Measurements from ENCODE around the gene DPEP3. TPM values are rescaled to one million over a fixed set of nuclear protein-coding genes. Genes with fewer than 3 reads are reported as not detected.

DPEP3 gene
- polyA plus RNA-seq, 5 donors: 0.05 TPM; not detected in 4

DNA sequence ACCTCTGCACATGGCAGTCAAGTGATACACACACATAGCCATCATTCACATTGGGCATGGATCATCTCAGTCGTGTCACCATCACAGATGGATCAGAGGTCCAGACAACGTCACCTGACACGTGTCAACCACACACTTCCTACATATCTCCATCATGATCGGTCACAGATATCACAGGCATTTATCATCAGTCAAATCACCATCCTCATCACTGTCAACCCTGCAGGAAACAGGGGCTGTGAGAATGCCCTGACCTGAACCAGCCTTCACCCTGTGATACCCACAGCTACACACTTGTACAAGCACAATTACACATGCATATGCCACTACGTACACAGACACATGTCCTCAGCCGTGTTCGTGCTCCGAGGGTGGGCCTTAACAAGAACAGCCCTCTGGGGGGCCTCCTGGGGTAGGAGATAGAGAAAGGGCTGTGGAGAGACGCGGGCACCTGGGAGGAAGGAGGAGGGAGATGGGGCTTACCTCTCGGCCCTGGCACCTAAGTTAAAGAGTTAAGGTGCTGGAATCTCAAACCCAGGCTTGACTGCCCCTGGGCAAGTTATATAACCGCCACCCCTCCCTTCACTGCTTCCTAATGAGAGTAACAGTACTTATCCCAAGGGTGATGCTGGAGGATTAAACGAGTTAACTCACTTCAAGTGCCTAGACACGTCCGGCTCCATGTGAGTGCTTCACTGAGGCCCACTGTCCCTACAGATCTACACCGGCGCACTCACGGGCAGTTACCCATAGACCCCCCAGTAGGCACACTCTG is 12.9 kb downstream of the DPEP3 start:
- DNase-seq: no peak

DNA sequence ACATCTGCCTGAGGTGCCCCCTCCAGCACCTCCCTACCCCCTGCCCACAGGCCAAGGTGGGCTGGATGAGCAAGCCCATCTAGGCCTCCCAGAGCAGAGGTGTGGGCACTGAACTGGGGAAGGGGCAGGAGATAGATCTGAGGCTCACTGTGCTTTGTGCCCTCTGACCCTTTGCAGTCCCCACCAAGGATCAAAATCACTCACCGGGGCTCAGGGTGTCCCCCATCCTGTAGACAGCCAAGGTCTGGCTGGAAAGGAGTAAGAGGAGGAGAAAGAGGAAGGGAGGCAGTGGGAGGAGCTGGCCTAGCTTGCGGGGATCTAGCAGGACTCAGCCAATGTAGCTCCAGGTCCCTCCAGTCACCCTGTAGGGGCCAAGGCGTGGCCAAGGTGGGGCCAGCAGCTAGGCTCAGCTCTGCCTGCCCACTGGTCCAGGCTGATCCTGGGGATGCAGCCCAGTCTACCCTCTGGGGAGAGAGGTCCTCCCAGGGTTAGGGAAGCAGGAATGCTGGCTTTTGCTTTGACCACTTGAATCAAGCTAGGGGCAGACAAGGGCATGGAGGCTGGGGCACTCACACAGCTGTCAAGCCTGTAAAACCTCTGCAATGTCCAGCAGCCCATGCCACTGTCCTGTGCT is 13.6 kb downstream of the DPEP3 start:
- no peak for DNase-seq

DNA sequence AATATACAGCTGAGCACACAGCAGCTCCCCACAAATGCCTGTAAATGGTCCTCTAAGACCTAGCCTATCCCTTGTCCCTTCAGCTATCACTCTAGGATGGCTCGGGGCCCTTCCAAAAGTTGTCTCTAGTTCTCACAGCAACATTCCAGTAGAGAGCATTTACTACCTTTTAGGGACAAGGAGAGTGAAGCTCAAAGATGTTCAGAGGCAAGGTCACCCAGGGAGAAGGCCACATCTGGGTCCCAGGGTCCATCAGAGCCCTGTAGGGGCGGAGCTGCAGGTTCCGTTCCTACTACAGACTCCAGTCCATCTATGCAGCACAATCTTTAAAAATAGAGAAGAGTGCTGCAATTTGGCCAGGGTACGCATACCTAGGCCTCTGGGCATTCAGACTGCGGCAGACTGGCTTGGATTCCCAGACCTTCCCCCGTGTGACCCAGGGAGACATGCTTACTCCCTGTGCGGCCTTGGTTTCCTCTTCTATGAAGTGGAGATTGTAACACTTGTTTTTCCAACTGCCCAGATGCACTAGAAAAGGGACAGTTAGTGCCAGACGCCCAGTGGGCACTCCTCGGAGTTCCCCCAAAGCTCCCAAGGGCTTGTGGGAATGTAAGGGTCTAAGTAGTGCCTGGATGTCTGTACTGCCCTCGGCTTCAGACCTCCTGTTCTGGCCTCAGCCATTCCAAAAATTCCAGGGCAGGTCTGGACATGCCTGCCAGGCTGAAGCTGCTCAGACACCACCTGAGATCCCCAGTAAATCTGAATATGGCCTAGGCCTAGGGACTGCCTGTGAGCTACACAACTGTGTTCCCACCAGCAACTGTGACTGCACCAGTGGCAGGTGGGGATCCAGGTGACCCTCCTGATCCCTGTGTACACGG is 14.4 kb downstream of the DPEP3 start:
- no peak for DNase-seq

DNA sequence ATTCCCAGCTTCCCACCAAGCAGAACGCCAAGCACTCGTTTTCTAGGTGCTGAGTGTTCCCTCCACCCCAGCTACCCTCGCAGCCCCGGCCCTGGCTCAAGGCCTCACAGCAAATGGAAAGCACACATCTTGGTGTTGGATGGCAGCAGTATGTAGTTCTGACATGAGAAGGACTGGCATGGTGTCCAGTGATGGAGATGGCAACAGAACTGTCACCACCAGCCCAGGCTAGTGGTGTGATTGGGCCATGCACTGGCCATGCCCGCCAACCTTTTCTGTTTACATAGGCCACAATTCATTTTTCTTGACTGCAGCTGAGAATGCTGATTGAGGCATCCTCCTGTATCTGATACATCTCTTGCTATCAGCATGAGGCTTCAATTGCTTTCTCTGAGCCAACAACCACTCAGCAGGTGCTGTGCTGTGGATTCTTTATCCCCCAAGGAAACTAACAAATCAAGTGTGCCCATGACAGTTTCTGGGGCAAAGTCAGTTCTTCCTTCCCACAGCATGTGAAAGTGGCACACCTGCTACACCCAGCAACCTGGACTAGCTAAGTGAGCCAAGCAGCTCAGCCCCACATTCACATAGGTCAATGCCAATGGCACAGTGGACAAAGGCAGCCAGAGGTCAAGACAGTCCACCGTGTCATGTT is 15.7 kb downstream of the DPEP3 start:
- no peak for DNase-seq

DNA sequence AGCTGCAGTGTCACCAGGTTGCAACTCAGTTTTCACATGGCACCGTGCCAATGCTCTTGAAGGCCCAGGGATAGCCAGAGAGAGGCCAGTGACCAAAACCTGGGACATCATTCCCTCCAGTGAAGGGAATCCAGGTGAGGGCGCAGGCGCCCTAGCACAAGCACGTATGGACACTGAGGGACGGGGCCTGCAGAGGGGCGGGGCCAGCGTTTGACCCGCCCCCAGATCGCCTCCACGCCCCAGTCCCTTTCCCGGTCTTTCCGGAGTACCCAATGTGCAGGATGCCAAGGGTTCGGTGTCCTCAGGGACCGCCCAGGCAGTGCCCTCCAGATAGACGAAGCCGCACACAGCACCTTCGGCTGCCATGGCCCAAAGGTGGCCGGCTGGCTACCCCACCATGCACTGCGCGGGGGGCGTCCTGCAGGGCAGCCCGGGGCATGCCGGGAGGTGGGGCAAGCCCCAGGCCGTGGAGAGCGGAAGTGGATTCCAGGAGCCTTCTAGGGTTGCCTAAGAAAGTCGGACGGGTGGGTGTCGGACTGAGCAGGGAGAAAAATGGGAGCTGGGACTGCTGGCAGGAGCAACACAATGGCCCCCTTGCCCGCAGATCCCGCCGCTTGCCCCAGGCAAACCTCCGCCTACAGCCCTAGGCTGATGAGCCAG is 16.5 kb downstream of the DPEP3 start:
- peak in 1 of 2 donors; percentile 47 for DNase-seq

DNA sequence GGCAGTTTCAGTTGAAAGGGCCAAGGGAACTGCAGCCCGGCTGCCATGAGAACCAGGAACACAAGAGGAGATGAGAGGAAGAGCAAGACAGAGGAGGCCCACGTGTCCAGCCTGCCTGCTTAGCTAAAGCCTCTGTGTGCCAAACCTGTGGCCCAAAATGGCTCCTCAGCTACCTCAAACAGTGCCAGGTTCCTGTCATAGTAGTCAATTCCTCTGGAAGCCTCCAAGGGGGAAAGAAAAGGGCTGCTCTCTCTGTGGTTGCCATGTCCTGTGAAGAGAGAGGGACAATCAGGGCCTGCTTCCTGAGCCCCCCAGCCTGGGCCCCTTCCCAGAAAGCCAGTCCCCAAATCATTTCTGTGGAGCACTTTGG is 17.0 kb downstream of the DPEP3 start:
- DNase-seq: no peak

DNA sequence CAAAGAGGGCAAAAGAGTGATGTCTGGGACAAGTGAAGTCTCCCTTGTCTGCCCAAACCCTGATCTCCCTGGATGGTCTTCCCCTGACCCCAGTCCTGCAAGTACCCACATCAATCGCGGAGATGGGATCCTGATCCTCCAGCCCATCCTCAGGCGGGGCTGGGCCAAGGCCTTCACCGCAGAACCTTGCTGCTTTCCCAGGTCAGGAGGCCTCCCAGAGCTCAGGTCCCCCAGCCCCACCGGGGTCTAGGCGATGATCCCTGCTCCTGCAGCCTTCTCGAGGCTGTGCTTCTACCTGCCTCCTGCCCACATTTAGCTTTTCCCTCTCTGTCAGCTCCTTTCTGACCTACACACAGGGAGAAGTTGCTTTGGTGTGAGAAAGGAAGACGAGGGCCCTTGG is 18.2 kb downstream of the DPEP3 start:
- DNase-seq: no peak

DNA sequence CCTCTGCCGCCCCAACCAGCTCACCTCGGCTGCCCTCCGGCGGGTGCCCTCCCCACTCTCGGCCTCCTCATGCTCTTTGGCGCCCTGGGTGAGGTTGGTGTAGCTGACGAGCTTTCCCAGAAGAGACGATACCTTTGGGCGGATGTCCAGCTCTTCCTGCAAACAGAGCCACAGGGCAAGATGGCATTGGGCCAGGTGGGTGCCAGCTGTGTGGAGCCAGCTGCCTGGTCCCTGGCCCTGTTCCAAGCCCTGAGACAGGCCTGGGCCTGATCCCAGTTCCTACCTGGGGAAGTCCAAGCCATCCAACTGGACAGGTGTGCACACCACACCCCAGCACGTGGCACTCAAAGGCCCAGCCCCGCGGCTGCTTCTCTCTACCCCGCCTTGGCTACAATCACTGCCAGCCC is 18.7 kb downstream of the DPEP3 start:
- no peak for DNase-seq

DNA sequence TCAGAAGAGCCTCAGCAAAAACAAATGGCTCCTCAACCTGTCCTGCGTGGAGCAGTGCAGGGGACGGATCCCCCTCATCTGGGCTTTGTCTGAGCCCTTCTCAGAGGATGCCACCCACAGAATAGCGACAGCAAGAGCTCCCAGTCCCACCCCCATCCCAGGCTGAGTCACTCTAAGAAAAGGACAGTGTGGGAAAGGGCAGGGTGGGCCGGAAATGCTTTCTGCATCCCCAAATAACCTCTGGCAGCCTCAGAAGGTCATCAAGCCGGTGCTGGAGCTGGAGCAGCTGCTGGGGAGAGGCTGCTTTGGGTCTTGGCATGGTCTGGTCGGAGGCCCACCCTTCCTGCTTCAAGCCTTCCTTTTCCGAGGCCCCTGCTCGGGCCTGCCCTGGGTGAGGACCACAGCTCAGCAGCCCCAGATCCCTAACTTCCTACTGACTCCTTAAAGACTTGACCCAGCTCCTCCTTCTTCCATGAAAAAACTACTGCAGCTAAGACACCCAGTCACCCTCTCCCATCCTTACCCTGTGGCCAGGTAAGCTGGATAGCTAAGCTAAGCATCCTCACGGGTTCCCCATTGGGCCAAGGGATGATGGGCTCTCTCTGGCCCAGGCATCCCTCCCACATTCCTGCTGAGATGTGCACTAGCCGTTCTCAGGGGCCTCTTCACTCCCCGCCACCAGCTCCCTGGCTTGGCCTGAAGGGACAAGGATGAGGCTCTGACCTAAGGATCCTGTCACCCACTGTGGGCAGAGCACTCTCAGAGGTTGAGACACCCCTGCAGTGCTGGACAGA is 20.6 kb downstream of the DPEP3 start:
- no peak for DNase-seq

DNA sequence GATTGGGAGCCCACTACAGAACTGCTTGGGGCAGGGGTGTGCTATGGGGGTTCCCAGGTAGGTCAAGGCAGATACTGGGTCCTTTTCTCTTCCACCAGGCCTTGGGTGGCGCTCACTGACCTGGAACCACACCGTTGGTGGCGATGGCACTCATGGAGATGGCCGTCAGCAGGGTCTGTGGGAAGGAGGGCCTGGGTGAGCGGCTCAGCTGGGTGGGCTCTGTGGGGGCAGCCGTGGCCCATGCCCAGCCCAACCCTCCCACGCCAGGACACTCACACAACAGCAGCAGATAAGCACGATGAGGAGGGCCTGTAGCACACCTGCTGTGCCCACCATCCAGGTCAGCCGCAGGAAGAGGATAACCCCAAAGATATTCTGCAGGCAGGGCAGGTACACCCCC is 22.7 kb downstream of the DPEP3 start:
- DNase-seq: no peak

DNA sequence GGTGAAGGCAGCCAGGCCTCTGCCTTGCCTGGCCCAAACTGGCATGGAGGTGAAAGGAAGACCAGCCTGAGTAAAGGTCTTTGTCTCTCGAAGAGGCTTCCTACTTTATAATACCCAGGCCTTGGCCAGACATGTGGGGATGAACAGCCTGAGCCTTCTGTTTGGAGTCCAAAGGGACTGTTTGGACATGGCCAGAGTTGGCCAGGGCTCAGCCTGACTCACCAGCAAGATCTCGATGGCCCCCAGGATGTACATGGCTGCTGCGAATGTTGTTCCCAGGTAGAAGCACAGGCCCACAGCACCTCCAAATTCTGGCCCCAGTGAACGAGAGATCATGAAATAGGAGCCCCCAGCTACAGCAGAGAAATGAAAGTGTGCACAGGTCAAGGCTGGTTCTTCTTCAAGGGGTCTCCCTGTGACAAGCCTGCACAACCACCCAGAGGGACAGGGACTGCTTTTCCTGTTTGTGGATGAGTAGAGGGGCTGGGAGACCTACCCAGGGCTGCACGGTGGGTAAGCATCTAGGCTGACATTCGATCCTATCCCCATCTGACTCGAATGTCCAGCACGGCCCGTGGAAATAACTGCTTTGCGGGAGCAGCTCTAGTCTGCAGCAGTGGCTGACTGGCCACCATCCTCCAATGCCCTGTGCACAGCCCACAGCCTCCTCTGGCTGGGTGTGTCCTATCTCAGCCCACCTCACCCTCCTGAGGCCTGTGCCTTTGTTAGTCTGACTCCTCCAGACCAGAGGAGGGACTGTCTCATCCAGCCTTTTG is 25.7 kb downstream of the DPEP3 start:
- DNase-seq: no peak

DNA sequence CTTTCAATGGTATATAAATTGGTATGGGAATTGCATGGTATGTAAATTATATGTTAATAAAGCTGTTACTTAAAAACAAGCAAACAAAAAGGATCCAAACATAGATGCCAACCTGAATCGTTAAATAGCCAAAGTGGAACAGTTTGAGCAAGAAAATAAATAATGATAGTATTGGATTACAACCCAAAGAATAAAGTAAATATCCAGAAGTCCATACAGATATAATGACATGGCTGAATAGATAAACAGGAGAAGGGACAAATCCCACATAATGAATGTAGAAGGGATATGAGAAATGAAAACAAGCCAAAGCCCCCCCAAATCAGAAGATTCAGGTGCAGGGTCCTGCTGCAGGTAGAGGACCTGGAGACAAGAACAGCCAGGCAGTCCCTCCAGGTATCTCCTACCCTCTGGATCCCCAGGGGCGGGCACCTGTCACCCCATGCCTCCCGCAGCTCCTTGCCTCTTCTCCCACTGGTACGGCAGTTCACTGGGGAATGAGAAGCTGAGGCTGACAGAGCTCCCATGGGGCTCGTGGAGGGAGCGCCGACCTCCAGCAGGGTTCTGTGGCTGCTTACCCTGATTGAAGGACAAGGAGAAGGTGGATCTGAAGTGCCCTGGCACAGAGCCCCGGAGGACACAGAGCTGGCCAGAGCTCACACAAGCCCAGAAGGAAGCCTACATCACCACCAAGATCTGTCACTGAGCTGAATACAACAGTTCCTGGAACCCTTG is 26.5 kb downstream of the DPEP3 start:
- no peak for DNase-seq

DNA sequence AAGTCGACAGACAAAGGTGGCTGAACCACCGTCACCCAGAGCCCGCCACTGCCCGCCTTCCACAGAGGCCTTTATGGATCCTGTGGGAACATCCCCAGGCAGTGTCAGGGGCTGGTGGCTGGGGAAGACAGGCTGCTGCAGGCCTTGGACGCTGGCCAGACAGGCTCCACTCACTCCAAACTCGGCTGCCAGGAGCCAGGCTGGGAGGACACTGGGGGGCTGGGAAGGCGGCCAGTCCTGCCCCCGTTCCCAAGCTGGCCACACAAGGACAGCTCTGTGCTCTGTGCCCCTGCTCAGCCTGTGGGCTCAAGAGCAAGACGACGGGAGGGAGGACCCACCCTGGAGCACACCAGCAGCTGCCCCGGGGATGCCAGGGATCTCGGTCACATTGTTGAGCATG is 28.8 kb downstream of the DPEP3 start:
- no peak for DNase-seq

DNA sequence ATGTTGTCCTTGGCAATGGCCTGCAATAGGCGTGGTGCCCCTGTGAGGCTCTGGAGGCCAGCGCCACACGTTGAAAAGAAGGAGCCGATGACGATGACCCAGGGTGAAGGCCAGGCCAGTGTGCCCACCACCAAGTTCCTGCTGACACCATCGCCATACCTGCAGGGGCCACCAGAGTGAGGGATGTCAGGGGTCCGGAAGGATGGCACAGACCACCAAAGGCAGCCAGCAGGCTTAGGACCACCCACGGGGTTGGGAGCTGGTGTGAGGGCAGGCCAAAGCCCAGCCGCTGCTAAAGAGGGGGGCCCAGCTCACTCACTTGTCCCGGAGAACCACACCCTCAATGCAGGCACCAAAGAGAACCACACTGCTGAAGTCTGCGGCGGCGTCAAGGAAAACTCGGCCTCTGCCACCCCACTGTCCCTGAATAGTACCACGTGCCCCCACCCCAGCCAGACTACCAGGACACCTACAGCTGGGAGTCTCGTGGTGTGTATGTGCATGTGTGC is 29.9 kb downstream of the DPEP3 start:
- DNase-seq: no peak

DNA sequence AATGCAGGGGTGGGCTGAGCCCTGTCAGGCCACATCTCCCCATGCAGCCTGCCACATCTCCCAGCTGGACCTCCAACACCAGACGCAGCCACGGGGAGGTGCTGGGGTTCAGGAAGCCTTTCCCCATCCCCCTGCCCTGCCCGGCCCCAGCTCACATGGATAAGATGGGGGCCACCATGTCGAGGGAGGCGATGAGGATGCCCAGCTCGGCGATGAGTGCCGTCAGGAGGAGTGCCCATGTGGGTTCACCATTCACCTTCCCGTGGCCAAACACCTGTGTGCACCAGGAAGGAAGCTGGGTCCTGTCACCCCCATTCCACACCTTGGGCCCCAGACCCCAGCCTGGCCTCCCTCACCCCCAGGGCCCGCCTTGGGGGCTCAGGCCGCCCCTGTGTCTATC is 30.7 kb downstream of the DPEP3 start:
- DNase-seq: no peak

DNA sequence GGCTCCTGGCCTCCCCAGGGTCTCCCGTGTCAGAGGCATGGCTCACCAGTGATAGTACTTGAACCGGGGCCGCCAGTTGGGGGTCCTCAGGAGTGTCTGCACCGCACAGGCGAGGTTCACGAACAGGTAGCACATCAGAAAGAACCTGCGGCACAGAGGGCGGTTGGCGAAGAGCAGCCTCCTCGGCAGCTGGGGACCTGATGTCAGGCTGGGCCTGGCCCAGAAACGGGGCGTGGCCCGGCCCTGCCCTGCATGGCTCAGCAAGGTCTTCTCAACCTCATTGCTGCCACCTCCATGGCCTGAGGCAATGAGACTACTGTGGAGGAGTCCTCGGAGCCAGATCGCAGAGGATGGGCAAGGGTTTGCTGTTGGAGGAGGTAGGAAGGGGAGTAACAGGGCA is 32.3 kb downstream of the DPEP3 start:
- DNase-seq: no peak

DNA sequence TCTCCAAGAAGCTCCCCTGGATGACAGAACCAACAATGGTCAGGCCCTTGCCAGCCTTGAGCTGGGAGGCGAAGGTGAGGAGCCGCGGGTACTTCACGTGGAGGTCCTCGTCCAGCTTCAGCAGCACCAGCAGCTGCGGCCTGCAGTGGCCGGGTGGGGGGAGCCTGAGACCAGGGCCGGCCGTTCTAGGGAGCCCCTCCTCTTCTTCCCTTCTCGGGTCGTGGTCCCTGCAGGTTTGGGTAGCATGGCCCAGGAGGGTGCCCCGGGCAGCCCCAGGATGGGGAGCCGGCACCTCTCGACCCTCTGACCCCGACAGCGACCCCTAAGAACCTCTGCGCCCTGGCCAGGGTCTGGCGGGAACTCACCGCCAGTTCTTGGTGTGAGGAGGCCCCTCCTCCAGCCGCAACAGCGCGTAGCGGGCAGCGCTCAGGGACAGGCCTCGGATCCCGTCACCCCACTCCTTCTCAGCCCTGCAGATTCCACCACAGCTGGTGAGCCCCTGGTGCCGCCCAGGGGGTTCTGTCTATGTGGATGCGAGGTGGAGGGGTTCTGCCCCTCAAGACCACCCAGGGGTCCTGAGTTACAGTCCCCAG is 33.2 kb downstream of the DPEP3 start:
- DNase-seq: no peak

DNA sequence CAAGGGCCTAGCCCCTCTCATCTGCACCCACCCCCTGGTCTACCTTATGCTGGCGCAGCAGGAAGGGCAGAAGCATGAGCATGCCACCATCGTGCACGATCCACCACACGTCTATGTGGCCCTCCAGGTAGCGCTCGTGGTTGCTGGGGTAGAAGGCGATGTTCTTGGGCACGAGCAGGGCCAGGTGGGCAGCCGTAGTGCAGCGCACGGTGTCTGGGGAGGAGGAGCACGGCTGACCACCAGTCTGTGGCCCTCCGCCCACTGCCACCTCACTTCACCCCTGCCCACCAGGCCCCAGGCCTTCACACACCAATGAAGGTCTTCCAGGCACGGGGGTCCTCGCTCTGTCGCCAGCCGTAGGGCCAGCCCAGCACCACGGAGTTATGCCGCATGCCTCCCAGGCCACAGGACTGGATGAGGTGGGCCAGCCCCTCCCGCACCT is 34.1 kb downstream of the DPEP3 start:
- no peak for DNase-seq

Measured in right lung (tissue), 5 donors.